ENCODE measurements around the gene DISC1.

DNA sequence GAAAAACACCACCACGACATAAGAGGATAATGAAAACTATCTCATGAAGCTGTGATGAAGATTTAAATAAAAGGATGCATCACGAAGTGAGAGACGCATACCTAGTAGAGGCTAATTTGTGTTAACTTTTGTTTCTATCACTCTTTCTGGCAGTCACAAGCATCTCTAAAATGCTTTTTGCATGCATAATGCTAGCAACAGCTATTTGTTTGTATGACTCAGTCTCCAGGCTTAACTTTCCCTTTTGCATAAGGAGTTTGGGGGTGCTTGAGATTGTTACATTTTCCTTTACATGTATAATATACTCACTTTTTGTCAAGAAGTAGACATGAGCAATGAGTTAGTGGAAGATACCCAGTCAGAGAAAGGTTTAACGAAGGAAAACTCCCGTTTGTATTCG, 385.4 kb downstream of the DISC1 start:
- no peak for TF ChIP-seq EZH2 (IDR thresholded peaks at IDR 0.05; ENCODE audit: insufficient read depth, poor library complexity, severe bottlenecking)
- TF ChIP-seq EZH2phosphoT487 (IDR thresholded peaks at IDR 0.05; ENCODE audit: insufficient read depth, low read depth): no peak

Data from GM23248 (cell line).